ENCODE measurements around the gene PER1. TPM values are rescaled to one million over a fixed set of nuclear protein-coding genes. Genes with fewer than 3 reads are reported as not detected.

Gene PER1
- total and polyA plus RNA-seq, 2 of the 13 experiments (the other 11 are each of a cell fraction or from before 2014, with no cell fraction given), result 2.6 to 3.6 TPM

- TF ChIP-seq BRF2 (CRISPR knock-in tag; IDR thresholded peaks at IDR 0.05) (no peak), GMEB1 (CRISPR knock-in tag; IDR thresholded peaks at IDR 0.05; ENCODE audit: borderline replicate concordance) (no peak), ARID2 (CRISPR knock-in tag; IDR thresholded peaks at IDR 0.05; ENCODE audit: borderline replicate concordance) (no peak), TEAD3 (CRISPR knock-in tag; optimal IDR thresholded peaks at IDR 0.05; ENCODE audit: borderline replicate concordance) (peak; percentile 12), FLYWCH1 (CRISPR knock-in tag; IDR thresholded peaks at IDR 0.05) (no peak), HNRNPK (IDR thresholded peaks at IDR 0.05; ENCODE audit: low read depth, low read length, poor library complexity, severe bottlenecking) (no peak), ZGPAT (CRISPR knock-in tag; IDR thresholded peaks at IDR 0.05) (peak; percentile 83), ZNF777 (CRISPR knock-in tag; IDR thresholded peaks at IDR 0.05) (0 out of 2 replicates have a peak, but pooled peaks have one; percentile 15), HMGA1 (CRISPR knock-in tag; conservative IDR thresholded peaks at IDR 0.05) (no peak), SRSF4 (IDR thresholded peaks at IDR 0.05; ENCODE audit: low read depth, low read length, poor library complexity, severe bottlenecking) (no peak), ZEB1 (IDR thresholded peaks at IDR 0.05; ENCODE audit: insufficient replicate concordance, low read depth) (no peak), SPEN (CRISPR knock-in tag; IDR thresholded peaks at IDR 0.05; ENCODE audit: low read depth) (no peak), ZNF550 (CRISPR knock-in tag; IDR thresholded peaks at IDR 0.05; ENCODE audit: borderline replicate concordance) (no peak), ZNF354B (CRISPR knock-in tag; IDR thresholded peaks at IDR 0.05) (no peak), SIN3B (IDR thresholded peaks at IDR 0.05; ENCODE audit: low read length) (no peak), ZNF230 (CRISPR knock-in tag; IDR thresholded peaks at IDR 0.05) (no peak), RFX1 (IDR thresholded peaks at IDR 0.05) (no peak), STAT5B (CRISPR knock-in tag; IDR thresholded peaks at IDR 0.05) (no peak), ZNF224 (CRISPR knock-in tag; IDR thresholded peaks at IDR 0.05) (0 out of 2 replicates have a peak, but pooled peaks have one; percentile 44), ZSCAN25 (CRISPR knock-in tag; IDR thresholded peaks at IDR 0.05) (0 out of 2 replicates have a peak, but pooled peaks have one; percentile 18), IRF2 (CRISPR knock-in tag; IDR thresholded peaks at IDR 0.05) (peak; percentile 38; the same call in 1 of the 2 replicates), ZNF343 (CRISPR knock-in tag; IDR thresholded peaks at IDR 0.05) (no peak), XBP1 (CRISPR knock-in tag; IDR thresholded peaks at IDR 0.05) (no peak), THAP9 (CRISPR knock-in tag; IDR thresholded peaks at IDR 0.05; ENCODE audit: borderline replicate concordance) (no peak)
Observed at GRCh38 chr17:8125154-8125946, 26.9 kb downstream of the PER1 start (continued).

Data from HepG2 (cell line).